Activated naive CD8-positive, alpha-beta T cell (primary cell): ENCODE results near the gene CCDC136.

Source experiments
- H3K27ac Mint-ChIP-seq: one replicate; pipeline ENCODE4 v1.8.0; 2021; ENCODE audit warnings: mixed read lengths
- H3K27me3 Mint-ChIP-seq: one replicate; pipeline ENCODE4 v1.8.0; 2021; ENCODE audit warnings: mixed read lengths
- H3K36me3 Mint-ChIP-seq: one replicate; pipeline ENCODE4 v1.8.0; 2021; ENCODE audit warnings: mixed read lengths
- H3K4me1 Mint-ChIP-seq: one replicate; pipeline ENCODE4 v1.8.0; 2021; ENCODE audit warnings: low read depth, mixed read lengths
- H3K4me3 Mint-ChIP-seq: one replicate; pipeline ENCODE4 v1.8.0; 2021; ENCODE audit warnings: mild to moderate bottlenecking, mixed read lengths
- H3K9me3 Mint-ChIP-seq: one replicate; pipeline ENCODE4 v1.8.0; 2021; ENCODE audit warnings: low read depth, mixed read lengths

Gene CCDC136

DNA sequence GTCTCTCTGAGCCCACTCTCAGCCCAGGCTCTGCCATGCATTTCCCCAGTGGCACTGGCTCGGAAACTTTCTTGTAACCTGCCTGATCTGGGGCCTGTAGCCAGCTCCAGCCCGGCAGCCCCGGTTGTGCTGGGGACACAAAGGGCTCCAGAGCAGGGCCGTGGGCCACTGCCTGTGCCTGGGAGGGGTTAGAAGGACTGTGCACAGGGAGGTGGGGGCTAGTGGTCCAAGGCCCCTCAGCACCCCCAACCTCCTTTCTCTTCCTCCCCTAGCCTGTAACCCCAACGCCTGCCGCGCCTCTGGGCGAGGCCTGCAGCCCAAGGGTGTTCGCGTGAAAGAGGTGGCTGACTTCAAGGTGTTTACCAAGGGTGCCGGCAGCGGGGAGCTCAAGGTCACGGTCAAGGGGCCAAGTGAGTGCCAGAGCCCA is 48.0 kb downstream of the CCDC136 start:
- no peaks in the 10 kb centered on the region for H3K36me3 Mint-ChIP-seq
- H3K27ac Mint-ChIP-seq = no peak overlapping the region
- no peak overlapping the region for H3K4me3 Mint-ChIP-seq
- H3K9me3 Mint-ChIP-seq = no peaks in the 10 kb centered on the region
- H3K4me1 Mint-ChIP-seq = peaks cover 2% of the 10 kb centered on the region
- no peaks in the 10 kb centered on the region for H3K27me3 Mint-ChIP-seq

DNA sequence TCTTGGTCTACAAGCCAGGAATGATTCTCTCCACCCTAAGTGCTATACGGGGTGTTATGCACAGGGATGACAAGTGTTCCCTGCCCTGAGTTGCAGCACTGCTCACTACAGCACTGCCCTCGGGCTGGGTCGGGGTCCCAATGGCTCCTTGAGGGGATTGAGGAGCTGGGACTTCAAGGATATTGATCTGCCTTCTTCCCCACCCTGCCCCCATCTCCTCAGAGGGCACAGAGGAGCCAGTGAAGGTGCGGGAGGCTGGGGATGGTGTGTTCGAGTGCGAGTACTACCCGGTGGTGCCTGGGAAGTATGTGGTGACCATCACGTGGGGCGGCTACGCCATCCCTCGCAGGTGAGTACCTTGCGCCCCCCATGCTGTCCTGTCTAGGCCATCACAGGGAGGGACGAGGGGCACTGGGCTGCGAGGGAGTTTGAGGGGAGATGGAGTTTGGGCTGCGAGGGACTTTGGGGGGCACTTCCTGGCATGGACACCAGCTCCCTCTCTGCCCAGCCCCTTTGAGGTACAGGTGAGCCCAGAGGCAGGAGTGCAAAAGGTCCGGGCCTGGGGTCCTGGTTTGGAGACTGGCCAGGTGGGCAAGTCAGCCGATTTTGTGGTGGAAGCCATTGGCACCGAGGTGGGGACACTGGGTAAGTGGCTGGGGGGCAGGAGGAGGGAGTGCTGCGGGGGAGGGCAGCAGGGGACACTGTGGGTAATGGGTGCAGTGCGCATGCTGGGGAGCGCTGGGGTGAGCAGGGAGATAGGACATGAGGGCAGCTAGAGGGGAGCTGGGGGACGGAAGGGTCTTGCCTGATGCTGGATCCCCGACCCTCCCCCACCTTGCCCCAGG is 48.8 kb downstream of the CCDC136 start:
- Mint-ChIP-seq H3K4me3 (no peak overlapping the region), H3K4me1 (peaks cover 2% of the 10 kb centered on the region), H3K27ac (no peak overlapping the region), H3K36me3 (no peaks in the 10 kb centered on the region), H3K27me3 (no peaks in the 10 kb centered on the region), H3K9me3 (no peaks in the 10 kb centered on the region)

DNA sequence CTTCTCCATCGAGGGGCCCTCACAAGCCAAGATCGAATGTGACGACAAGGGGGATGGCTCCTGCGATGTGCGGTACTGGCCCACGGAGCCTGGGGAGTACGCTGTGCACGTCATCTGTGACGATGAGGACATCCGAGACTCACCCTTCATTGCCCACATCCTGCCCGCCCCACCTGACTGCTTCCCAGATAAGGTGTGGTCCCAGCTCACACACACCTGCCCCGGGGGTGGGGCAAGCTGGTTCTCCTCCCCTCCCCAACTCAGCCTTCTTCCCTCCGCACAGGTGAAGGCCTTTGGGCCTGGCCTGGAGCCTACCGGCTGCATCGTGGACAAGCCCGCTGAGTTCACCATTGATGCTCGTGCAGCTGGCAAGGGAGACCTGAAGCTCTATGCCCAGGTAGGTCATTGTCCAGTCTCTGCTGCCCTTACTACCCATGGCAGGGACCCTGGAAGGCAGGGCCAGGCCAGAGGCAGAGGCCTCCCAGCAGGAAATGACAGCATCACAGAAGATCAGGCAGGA is 49.5 kb downstream of the CCDC136 start:
- H3K4me3 Mint-ChIP-seq = no peak overlapping the region
- no peak overlapping the region for H3K27ac Mint-ChIP-seq
- no peaks in the 10 kb centered on the region for H3K9me3 Mint-ChIP-seq
- no peaks in the 10 kb centered on the region for H3K27me3 Mint-ChIP-seq
- peaks cover 2% of the 10 kb centered on the region for H3K4me1 Mint-ChIP-seq
- H3K36me3 Mint-ChIP-seq = no peaks in the 10 kb centered on the region

DNA sequence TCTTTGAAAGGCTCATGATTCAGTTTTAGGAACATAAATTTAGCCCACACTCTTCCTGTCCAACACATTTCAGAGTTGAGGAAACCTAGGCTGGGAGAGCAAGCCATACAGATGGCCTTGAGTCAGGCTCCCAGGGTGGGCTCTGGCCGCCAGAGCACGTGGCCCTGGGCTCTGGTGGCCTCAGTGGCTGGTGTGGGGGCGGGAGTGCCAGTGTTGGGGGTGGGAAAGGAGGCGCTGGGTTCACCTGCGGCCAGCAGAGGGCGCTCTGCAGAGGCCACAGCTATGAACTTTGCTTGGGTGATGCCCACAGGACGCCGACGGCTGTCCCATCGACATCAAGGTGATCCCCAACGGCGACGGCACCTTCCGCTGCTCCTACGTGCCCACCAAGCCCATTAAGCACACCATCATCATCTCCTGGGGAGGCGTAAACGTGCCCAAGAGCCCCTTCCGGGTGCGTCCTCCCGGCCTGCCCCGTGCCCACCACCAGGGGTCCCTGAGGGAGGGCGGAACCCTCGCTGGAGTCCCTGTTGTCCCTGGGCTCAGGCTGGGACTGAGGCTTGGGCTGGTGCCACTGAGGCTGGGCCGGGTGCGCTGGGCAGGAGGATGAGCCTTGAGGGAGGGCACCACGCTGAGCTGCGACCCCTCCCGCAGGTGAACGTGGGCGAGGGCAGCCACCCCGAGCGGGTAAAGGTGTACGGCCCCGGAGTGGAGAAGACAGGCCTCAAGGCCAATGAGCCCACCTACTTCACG is 50.3 kb downstream of the CCDC136 start:
- H3K4me1 Mint-ChIP-seq = peaks cover 2% of the 10 kb centered on the region
- no peak overlapping the region for H3K27ac Mint-ChIP-seq
- no peak overlapping the region for H3K4me3 Mint-ChIP-seq
- no peaks in the 10 kb centered on the region for H3K9me3 Mint-ChIP-seq
- no peaks in the 10 kb centered on the region for H3K27me3 Mint-ChIP-seq
- no peaks in the 10 kb centered on the region for H3K36me3 Mint-ChIP-seq

DNA sequence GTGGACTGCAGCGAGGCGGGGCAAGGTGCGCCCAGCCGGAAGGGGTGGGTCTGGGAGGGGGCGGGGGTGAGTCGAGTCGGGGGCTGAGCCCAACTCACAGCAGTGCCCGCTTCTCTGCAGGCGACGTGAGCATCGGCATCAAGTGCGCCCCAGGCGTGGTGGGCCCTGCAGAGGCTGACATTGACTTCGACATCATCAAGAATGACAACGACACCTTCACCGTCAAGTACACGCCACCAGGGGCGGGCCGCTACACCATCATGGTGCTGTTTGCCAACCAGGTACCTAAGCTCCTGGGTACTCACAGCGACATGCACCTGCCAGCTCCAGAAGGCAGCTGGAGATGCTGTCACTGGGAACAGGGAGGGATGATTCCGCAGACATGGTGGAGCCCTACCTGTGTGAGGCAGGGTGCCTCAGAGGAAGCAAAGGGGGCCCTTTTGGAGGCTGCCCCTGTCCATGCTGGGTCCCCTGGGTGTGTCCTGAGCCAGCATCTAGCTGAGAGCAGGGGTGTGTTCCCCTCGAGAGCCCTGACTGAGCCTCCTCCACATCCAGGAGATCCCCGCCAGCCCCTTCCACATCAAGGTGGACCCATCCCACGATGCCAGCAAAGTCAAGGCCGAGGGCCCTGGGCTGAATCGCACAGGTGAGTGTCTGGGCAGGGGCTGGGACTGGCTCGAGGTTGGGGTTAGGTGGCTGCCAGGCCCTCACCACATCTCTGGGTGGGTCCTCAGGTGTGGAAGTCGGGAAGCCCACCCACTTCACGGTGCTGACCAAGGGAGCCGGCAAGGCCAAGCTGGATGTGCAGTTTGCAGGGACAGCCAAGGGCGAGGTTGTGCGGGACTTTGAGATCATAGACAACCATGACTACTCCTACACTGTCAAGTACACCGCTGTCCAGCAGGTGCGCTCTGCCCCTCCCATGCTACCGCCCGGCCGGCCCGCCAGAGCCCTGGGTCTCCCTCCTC is 51.2 kb downstream of the CCDC136 start:
- Mint-ChIP-seq H3K27me3 (no peaks in the 10 kb centered on the region), H3K27ac (no peak overlapping the region), H3K4me1 (peaks cover 2% of the 10 kb centered on the region), H3K9me3 (no peaks in the 10 kb centered on the region), H3K4me3 (no peak overlapping the region), H3K36me3 (no peaks in the 10 kb centered on the region)

DNA sequence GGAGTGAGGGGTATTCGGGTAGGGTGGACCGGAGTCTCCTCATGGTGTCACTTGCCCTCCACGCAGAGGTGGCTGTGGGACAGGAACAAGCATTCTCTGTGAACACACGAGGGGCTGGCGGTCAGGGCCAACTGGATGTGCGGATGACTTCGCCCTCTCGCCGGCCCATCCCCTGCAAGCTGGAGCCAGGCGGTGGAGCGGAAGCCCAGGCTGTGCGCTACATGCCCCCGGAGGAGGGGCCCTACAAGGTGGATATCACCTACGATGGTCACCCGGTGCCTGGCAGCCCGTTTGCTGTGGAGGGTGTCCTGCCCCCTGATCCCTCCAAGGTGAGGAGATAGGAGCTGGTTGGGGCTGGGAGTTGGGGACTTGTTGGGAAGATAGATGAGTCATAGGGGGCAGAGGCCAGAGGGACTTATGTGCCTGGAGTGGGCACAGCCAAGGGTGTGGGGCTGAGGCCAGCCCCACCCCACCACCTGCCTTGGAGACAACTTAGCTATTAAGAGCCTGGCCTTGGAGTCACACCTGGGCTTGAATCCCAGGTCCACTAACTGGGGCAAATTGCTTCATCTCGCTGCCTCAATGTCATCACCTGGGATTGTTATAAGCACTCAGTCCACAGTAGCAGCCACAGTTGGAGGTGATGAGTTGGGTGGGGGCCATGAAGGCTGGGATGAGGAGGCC is 52.3 kb downstream of the CCDC136 start:
- no peaks in the 10 kb centered on the region for H3K27me3 Mint-ChIP-seq
- H3K4me1 Mint-ChIP-seq = peaks cover 2% of the 10 kb centered on the region
- H3K36me3 Mint-ChIP-seq = no peaks in the 10 kb centered on the region
- H3K4me3 Mint-ChIP-seq = no peak overlapping the region
- no peak overlapping the region for H3K27ac Mint-ChIP-seq
- no peaks in the 10 kb centered on the region for H3K9me3 Mint-ChIP-seq

DNA sequence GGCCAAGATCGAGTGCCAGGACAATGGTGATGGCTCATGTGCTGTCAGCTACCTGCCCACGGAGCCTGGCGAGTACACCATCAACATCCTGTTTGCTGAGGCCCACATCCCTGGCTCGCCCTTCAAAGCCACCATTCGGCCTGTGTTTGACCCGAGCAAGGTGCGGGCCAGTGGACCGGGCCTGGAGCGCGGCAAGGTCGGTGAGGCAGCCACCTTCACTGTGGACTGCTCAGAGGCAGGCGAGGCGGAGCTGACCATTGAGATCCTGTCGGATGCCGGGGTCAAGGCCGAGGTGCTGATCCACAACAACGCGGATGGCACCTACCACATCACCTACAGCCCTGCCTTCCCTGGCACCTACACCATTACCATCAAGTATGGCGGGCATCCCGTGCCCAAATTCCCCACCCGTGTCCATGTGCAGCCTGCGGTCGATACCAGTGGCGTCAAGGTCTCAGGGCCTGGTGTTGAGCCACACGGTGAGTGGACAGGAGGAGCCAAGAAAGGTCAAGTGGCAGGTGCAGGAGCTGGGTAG is 53.1 kb downstream of the CCDC136 start:
- H3K27me3 Mint-ChIP-seq = no peaks in the 10 kb centered on the region
- H3K9me3 Mint-ChIP-seq = no peaks in the 10 kb centered on the region
- no peaks in the 10 kb centered on the region for H3K36me3 Mint-ChIP-seq
- H3K4me3 Mint-ChIP-seq = no peak overlapping the region
- peaks cover 2% of the 10 kb centered on the region for H3K4me1 Mint-ChIP-seq
- H3K27ac Mint-ChIP-seq = no peak overlapping the region

DNA sequence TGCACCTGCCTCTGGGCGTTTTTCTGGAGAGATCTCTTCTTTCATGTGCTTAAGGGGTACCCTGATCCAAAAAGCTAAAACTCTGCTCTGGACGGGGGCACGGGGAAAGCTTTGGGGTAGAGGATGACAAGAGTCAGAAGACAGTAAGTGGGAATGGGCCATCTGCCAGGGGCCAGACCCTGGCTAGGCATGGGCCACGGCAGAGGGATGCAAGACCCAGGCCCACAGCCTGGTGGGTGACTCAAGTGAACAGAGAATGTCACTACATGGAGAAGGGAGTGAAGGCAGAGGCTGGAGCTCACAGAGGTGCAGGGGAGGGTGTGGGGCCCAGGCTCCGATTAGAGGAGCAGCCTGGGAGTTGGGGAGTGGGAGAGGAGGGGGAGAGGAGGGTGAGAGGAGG is 53.7 kb downstream of the CCDC136 start:
- Mint-ChIP-seq H3K36me3 (no peaks in the 10 kb centered on the region), H3K4me1 (peaks cover 2% of the 10 kb centered on the region), H3K4me3 (no peak overlapping the region), H3K9me3 (no peaks in the 10 kb centered on the region), H3K27me3 (no peaks in the 10 kb centered on the region), H3K27ac (no peak overlapping the region)

DNA sequence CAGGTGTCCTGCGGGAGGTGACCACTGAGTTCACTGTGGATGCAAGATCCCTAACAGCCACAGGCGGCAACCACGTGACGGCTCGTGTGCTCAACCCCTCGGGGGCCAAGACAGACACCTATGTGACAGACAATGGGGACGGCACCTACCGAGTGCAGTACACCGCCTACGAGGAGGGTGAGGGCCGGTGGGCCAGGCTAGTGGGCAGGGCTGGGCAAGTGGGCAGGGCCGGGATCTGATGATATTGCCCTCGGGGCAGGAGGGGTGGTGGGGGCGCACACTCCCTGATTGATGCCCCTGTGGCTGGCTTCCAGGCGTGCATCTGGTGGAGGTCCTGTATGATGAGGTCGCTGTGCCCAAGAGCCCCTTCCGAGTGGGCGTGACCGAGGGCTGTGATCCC is 54.2 kb downstream of the CCDC136 start:
- no peaks in the 10 kb centered on the region for H3K36me3 Mint-ChIP-seq
- H3K4me1 Mint-ChIP-seq = peaks cover 2% of the 10 kb centered on the region
- no peak overlapping the region for H3K4me3 Mint-ChIP-seq
- no peaks in the 10 kb centered on the region for H3K9me3 Mint-ChIP-seq
- H3K27ac Mint-ChIP-seq = no peak overlapping the region
- no peaks in the 10 kb centered on the region for H3K27me3 Mint-ChIP-seq

DNA sequence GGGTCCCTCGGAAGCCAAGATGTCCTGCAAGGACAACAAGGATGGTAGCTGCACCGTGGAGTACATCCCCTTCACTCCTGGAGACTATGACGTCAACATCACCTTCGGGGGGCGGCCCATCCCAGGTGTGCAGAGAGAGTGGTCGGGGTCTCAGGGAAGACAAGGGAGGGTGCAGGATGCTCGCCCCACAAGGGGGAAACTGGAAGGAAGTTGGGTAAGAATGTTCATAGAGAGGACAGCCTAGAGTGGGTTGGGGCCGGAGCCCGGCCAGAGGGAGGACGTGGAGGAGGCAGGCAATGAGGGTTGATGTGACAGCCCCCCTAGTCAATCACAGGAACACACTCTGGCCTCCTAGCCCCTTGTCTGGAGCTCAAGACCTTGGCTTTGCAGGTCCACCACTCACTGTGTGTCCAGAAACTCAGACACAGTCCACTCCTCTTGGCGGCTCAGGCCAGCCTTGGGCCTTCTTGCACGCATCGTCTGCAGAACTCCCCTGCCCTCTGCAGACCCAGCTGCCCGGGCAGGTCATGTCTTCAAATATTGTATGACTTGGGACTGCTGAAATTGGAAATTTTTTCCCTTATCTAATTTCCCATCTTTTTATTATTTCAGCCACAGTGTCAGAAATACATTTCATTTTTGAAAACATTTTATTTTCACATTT is 55.1 kb downstream of the CCDC136 start:
- Mint-ChIP-seq H3K36me3 (no peaks in the 10 kb centered on the region), H3K4me3 (no peak overlapping the region), H3K9me3 (no peaks in the 10 kb centered on the region), H3K4me1 (no peaks in the 10 kb centered on the region), H3K27me3 (no peaks in the 10 kb centered on the region), H3K27ac (no peak overlapping the region)

DNA sequence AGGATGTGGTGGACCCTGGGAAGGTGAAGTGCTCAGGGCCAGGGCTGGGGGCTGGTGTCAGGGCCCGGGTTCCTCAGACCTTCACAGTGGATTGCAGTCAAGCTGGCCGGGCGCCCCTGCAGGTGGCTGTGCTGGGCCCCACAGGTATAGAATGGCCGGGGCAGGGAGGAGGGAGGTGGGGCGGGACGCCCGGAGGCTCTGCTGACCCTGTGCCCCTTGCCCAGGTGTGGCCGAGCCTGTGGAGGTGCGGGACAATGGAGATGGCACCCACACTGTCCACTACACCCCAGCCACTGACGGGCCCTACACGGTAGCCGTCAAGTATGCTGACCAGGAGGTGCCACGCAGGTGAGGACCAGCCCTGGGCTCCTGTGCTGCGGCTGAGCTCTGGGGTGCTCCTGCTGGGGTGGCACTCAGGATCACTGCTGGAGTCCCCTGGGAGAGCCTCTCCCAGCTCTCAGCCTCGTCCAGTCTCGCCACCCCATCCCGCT is 56.0 kb downstream of the CCDC136 start:
- Mint-ChIP-seq H3K4me3 (no peak overlapping the region), H3K27me3 (no peaks in the 10 kb centered on the region), H3K4me1 (no peaks in the 10 kb centered on the region), H3K9me3 (no peaks in the 10 kb centered on the region), H3K36me3 (no peaks in the 10 kb centered on the region), H3K27ac (no peak overlapping the region)

DNA sequence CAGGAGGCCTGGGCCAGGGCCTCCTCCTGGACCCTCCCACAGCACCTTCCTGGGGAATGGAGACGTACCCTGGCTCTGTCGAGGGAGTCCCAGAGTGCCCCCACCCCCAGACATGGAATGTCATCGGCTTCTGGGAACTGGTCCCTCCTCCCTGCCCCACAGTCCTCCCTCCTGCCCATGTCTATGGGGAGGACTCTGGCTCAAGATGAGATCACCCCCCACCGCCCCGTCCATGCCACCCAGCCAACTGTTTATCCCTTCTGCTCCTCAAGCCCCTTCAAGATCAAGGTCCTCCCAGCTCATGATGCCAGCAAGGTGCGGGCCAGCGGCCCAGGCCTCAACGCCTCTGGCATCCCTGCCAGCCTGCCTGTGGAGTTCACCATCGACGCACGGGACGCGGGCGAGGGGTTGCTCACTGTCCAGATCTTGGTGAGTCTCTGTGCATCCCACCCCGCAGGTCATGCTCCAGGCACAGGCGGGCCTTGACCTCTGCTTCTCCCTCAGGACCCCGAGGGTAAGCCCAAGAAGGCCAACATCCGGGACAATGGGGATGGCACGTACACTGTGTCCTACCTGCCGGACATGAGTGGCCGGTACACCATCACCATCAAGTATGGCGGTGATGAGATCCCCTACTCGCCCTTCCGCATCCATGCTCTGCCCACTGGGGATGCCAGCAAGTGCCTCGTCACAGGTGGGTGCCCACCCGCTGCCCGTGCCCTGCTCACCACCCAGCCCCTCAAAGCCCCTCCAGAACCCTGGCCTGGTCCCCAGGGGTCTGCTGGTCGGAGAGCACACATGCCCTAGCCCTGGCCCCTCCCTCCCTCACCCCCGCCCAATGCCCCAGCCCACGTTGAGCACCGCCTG is 56.8 kb downstream of the CCDC136 start:
- H3K9me3 Mint-ChIP-seq = no peaks in the 10 kb centered on the region
- no peaks in the 10 kb centered on the region for H3K4me1 Mint-ChIP-seq
- H3K4me3 Mint-ChIP-seq = no peak overlapping the region
- H3K27ac Mint-ChIP-seq = no peak overlapping the region
- H3K27me3 Mint-ChIP-seq = no peaks in the 10 kb centered on the region
- no peaks in the 10 kb centered on the region for H3K36me3 Mint-ChIP-seq

DNA sequence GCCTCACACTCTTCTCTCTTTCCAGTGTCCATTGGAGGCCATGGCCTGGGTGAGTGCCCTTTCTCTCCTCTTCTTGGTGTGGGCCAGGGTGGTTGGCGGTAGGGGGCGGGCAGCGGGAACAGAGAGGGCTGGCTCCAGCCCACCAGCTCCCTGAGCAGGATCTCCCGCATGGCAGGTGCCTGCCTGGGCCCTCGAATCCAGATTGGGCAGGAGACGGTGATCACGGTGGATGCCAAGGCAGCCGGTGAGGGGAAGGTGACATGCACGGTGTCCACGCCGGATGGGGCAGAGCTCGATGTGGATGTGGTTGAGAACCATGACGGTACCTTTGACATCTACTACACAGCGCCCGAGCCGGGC is 57.4 kb downstream of the CCDC136 start:
- H3K4me1 Mint-ChIP-seq = no peaks in the 10 kb centered on the region
- H3K36me3 Mint-ChIP-seq = no peaks in the 10 kb centered on the region
- H3K4me3 Mint-ChIP-seq = no peak overlapping the region
- H3K9me3 Mint-ChIP-seq = no peaks in the 10 kb centered on the region
- H3K27ac Mint-ChIP-seq = no peak overlapping the region
- H3K27me3 Mint-ChIP-seq = no peaks in the 10 kb centered on the region
